Mononuclear cell (primary cell): ENCODE results near the gene FAHD2A. TPM values are rescaled to one million over a fixed set of nuclear protein-coding genes. Genes with fewer than 3 reads are reported as not detected.
"Not testable (repeated sequence)": the region's sequence is repeated elsewhere in the genome, so short reads cannot be mapped to it uniquely, and the experiment has no call there.

Source experiments
- H3K27me3 ChIP-seq: 2 replicates; pipeline ENCODE4 v1.6.0; 2011; ENCODE audit warnings: low read length, control low read depth; ENCODE audit not compliant: insufficient read depth
- H3K4me1 ChIP-seq: 2 replicates; pipeline ENCODE4 v1.5.1; 2011; ENCODE audit warnings: mild to moderate bottlenecking, low read length, control low read depth; ENCODE audit not compliant: insufficient read depth
- H3K4me3 ChIP-seq: 2 replicates; pipeline ENCODE4 v1.5.1; 2011; ENCODE audit warnings: mild to moderate bottlenecking, low read length, moderate library complexity
- H3K9me3 ChIP-seq: 2 replicates; pipeline ENCODE4 v1.5.1; 2011; ENCODE audit warnings: low read depth, mild to moderate bottlenecking, control low read depth, low read length
- total RNA-seq: library from RNA; depleted of rRNA; stranded (reverse); fragments of >200 nt; gene quantifications from one replicate; pipeline ENCODE4 v1.2.3, GENCODE V29; 2012

The FAHD2A gene
- total RNA-seq, 1 donor: 12.2 TPM

GRCh38 chr2:95392730-95393455 is 9.6 kb upstream of the FAHD2A start:
- Histone ChIP-seq H3K4me3 (no peak overlapping the region), H3K4me1 (no peaks in the 10 kb centered on the region), H3K27me3 (no peaks in the 10 kb centered on the region), H3K9me3 (no peaks in the 10 kb centered on the region)

- H3K4me1 ChIP-seq: no peaks in the 10 kb centered on the region
- no peaks in the 10 kb centered on the region for H3K9me3 ChIP-seq
- no peak overlapping the region for H3K4me3 ChIP-seq
- H3K27me3 ChIP-seq: no peaks in the 10 kb centered on the region
Measured at GRCh38 chr2:95393901-95394300, 8.6 kb upstream of the FAHD2A start.

GRCh38 chr2:95399061-95399460 is 3.4 kb upstream of the FAHD2A start:
- Histone ChIP-seq H3K4me1 (peaks cover 20% of the 10 kb centered on the region), H3K4me3 (no peak overlapping the region), H3K27me3 (no peaks in the 10 kb centered on the region), H3K9me3 (no peaks in the 10 kb centered on the region)

GRCh38 chr2:95401480-95401879 is 1.0 kb upstream of the FAHD2A start:
- H3K4me3 ChIP-seq: no peak overlapping the region
- H3K27me3 ChIP-seq: no peaks in the 10 kb centered on the region
- H3K9me3 ChIP-seq: no peaks in the 10 kb centered on the region
- peaks cover 20% of the 10 kb centered on the region for H3K4me1 ChIP-seq

GRCh38 chr2:95402004-95402369 is 521 bp upstream of the FAHD2A start:
- Histone ChIP-seq H3K4me1 (peaks cover 20% of the 10 kb centered on the region), H3K4me3 (peak overlapping the region; percentile 71)

GRCh38 chr2:95403204-95403721 is 755 bp downstream of the FAHD2A start:
- not testable (repeated sequence) for H3K27me3 ChIP-seq, H3K9me3 ChIP-seq
- Histone ChIP-seq H3K4me1 (peaks cover 20% of the 10 kb centered on the region), H3K4me3 (peak overlapping the region; percentile 71)

More at GRCh38 chr2:95402004-95402369, 521 bp upstream of the FAHD2A start:
- H3K27me3 ChIP-seq, H3K9me3 ChIP-seq: not testable (repeated sequence)

- peaks cover 20% of the 10 kb centered on the region for H3K4me1 ChIP-seq
- H3K9me3 ChIP-seq, H3K4me3 ChIP-seq, H3K27me3 ChIP-seq: not testable (repeated sequence)
Measured at GRCh38 chr2:95403824-95404223, 1.3 kb downstream of the FAHD2A start.

GRCh38 chr2:95404676-95405075 is 2.2 kb downstream of the FAHD2A start:
- not testable (repeated sequence) for H3K9me3 ChIP-seq, H3K27me3 ChIP-seq, H3K4me3 ChIP-seq
- H3K4me1 ChIP-seq: peaks cover 20% of the 10 kb centered on the region

- H3K27me3 ChIP-seq, H3K4me1 ChIP-seq, H3K4me3 ChIP-seq, H3K9me3 ChIP-seq: not testable (repeated sequence)
Measured at GRCh38 chr2:95411239-95411638, 8.7 kb downstream of the FAHD2A start.

- not testable (repeated sequence) for H3K4me1 ChIP-seq, H3K9me3 ChIP-seq, H3K4me3 ChIP-seq, H3K27me3 ChIP-seq
Measured at GRCh38 chr2:95414015-95414594, 11.6 kb downstream of the FAHD2A start.

GRCh38 chr2:95415138-95415537 is 12.6 kb downstream of the FAHD2A start:
- H3K4me3 ChIP-seq, H3K9me3 ChIP-seq, H3K27me3 ChIP-seq, H3K4me1 ChIP-seq: not testable (repeated sequence)

GRCh38 chr2:95415561-95415960 is 13.1 kb downstream of the FAHD2A start:
- not testable (repeated sequence) for H3K4me3 ChIP-seq, H3K27me3 ChIP-seq, H3K9me3 ChIP-seq, H3K4me1 ChIP-seq

GRCh38 chr2:95427196-95427867 is 24.8 kb downstream of the FAHD2A start:
- H3K4me3 ChIP-seq, H3K27me3 ChIP-seq, H3K9me3 ChIP-seq, H3K4me1 ChIP-seq: not testable (repeated sequence)

GRCh38 chr2:95429748-95430467 is 27.4 kb downstream of the FAHD2A start:
- H3K9me3 ChIP-seq, H3K27me3 ChIP-seq: not testable (repeated sequence)

GRCh38 chr2:95433373-95433772 is 30.9 kb downstream of the FAHD2A start:
- H3K27me3 ChIP-seq, H3K9me3 ChIP-seq, H3K4me1 ChIP-seq, H3K4me3 ChIP-seq: not testable (repeated sequence)

More at GRCh38 chr2:95429748-95430467, 27.4 kb downstream of the FAHD2A start:
- H3K4me1 ChIP-seq, H3K4me3 ChIP-seq: not testable (repeated sequence)
